HG03159 (cell line): ENCODE results near the gene RXFP3.
A peak's percentile ranks its signal among the peaks of the same experiment; 100 is the strongest.
"Not testable (repeated sequence)": the region's sequence is repeated elsewhere in the genome, so short reads cannot be mapped to it uniquely, and the experiment has no call there.

Experiments
- ATAC-seq: cut with Tn5 transposase; IDR thresholded peaks from one replicate; pipeline ENCODE4 v1.9.1; 2021; ENCODE audit warnings: mild to moderate bottlenecking, moderate library complexity; ENCODE audit not compliant: unreplicated experiment

Gene RXFP3, protein sequence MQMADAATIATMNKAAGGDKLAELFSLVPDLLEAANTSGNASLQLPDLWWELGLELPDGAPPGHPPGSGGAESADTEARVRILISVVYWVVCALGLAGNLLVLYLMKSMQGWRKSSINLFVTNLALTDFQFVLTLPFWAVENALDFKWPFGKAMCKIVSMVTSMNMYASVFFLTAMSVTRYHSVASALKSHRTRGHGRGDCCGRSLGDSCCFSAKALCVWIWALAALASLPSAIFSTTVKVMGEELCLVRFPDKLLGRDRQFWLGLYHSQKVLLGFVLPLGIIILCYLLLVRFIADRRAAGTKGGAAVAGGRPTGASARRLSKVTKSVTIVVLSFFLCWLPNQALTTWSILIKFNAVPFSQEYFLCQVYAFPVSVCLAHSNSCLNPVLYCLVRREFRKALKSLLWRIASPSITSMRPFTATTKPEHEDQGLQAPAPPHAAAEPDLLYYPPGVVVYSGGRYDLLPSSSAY

GRCh38 chr5:33936381-33937016, at the start of gene RXFP3:
Gene RXFP3, plus strand, starts transcription at chr5:33936386. Its CDS starts 355 bp downstream, at chr5:33936741.
- ATAC-seq: no peak

DNA sequence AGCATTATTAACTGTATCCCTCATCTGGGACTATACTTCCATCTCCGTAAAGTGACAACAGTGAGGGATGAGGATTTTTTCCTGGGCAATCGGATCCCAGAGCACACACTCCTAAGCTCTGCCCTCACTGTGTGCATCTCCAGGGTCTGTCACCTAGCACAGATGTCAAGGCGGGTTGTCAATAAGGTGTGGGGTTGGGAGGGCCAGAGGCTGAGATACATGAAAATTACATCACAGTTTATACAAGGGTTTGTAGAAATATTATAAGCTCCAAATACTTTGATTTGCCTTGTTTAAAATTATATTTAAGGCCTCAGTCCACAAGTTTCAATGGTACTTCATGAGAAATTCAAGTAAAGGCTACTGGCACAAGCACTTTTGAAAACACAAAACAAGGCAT, 48.9 kb upstream of the RXFP3 start:
- no peak for ATAC-seq

DNA sequence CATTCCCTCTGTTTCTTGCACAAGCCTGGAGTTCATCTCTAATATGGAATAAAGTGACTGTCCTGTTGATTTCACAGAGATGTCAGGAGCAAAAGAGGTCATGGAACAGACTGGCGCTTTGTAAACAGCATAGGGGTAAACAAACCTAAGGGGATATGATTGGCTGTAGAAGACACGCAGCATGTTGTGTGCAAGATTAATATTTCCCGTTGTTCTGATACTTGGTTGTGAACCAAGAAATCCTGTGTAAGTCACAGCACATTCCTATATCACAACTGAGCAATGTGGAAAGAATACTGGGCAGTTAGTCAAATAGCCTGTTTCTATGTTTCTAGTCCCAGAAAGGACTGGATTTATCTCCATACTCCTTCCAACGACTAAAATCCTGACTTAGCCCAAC, 47.6 kb upstream of the RXFP3 start:
- ATAC-seq: no peak

GRCh38 chr5:33890131-33891032, 45.8 kb upstream of the RXFP3 start:
- no peak for ATAC-seq

GRCh38 chr5:33891446-33891787, 44.8 kb upstream of the RXFP3 start:
- ATAC-seq: no peak

- peak; percentile 50 for ATAC-seq
Measured at GRCh38 chr5:33891788-33892619, 44.2 kb upstream of the RXFP3 start, which contains the start of gene ADAMTS12. Gene ADAMTS12, minus strand, starts transcription at chr5:33891990. Its CDS starts 134 bp downstream, at chr5:33891856.

GRCh38 chr5:33892620-33893137, 43.5 kb upstream of the RXFP3 start:
- no peak for ATAC-seq

GRCh38 chr5:33894566-33894965, 41.6 kb upstream of the RXFP3 start:
- ATAC-seq: no peak

GRCh38 chr5:33901156-33901555, 35.0 kb upstream of the RXFP3 start:
- no peak for ATAC-seq

GRCh38 chr5:33903118-33903517, 33.1 kb upstream of the RXFP3 start:
- no peak for ATAC-seq

- no peak for ATAC-seq
Measured at GRCh38 chr5:33905381-33905780, 30.8 kb upstream of the RXFP3 start.

- not testable (repeated sequence) for ATAC-seq
Measured at GRCh38 chr5:33906248-33906647, 29.9 kb upstream of the RXFP3 start.

GRCh38 chr5:33914844-33915243, 21.3 kb upstream of the RXFP3 start:
- ATAC-seq: not testable (repeated sequence)

- no peak for ATAC-seq
Measured at GRCh38 chr5:33921002-33921401, 15.2 kb upstream of the RXFP3 start.

- ATAC-seq: no peak
Measured at GRCh38 chr5:33925278-33925677, 10.9 kb upstream of the RXFP3 start.

- no peak for ATAC-seq
Measured at GRCh38 chr5:33927685-33928084, 8.5 kb upstream of the RXFP3 start.

DNA sequence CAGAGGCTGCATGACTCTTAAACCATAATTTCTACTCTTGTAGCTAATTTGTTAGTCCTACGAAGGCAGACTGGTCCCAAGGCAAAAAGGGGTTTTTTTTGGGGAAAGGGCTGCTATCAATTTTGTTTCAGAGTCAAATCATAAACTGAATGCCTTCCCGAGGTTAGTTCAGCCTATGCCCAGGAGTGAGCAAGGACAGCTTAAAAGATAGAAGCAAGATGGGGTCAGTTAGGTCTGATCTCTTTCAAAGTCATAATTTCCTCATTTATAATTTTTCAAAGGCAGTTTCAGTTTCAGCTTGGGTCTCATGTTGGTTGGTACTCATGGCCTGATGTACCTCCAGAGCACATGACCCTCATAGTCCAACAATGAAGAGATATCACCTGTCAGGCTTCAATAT, 7.9 kb upstream of the RXFP3 start:
- ATAC-seq: no peak

DNA sequence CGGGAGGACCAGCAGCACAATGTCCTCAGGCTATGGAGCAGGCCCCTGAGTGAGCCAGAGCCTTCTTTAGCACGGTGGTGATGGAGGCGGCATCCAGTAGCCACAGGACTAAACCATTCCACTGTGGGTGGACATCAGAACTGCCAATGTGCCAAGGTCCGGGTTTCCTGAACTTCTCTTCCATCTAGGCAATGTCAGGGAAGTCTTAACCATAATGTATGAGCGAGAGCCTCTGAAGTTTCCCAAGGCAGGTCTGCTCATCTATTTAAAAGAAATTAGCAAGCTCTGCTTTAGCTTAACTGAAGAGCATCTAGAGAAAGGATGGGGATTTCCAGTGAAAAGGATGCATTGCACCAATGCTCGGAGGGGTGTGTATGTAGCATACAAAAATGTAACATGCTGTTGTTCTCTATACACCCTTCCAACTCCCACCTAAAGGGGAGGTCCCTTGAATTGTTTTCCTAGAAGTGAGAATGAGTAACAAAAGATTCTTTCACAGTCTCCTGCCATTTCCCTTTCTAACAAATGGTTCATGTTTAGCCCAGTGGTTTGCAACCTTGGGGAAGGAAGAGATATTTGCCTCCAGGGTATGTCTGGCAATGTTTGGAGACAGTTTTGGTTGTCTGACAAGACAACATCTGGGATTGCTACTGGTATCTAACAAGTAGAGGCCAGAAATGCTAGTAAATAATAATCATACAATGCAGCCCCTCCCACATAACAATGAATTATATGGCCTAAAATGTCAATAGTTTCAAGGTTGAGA, 6.1 kb upstream of the RXFP3 start:
- ATAC-seq: no peak

GRCh38 chr5:33931136-33931535, 5.0 kb upstream of the RXFP3 start:
- ATAC-seq: no peak
